Uterus (tissue), 2 donors: ENCODE results near the gene PHLPP1.

Experiments used
- CTCF ChIP-seq, 4 experiments: fragments of 200-600 bp in 2 of 4; fragments of 450-650 bp in 2 of 4; sonication (generic) in 2 of 4; IDR thresholded peaks; one replicate each; pipeline ENCODE4 v1.5.1; 2016 to 2019; ENCODE audit warnings: antibody characterized with exemption in 4 of 4, mild to moderate bottlenecking in 2 of 4, moderate library complexity in 1 of 4
- POLR2A ChIP-seq, 2 donors: fragments of 450-650 bp; IDR thresholded peaks; one replicate each; pipeline ENCODE4 v1.6.1; 2016; ENCODE audit warnings: antibody characterized with exemption in 2 of 2, mild to moderate bottlenecking in 1 of 2, moderate library complexity in 1 of 2

- TF ChIP-seq CTCF (IDR thresholded peaks at IDR 0.05) (no peak), POLR2A (IDR thresholded peaks at IDR 0.05) (no peak)
Measured at GRCh38 chr18:62839874-62840713, 124.8 kb downstream of the PHLPP1 start.
